K562 (cell line): ENCODE data around the gene FCSK. TPM values are rescaled to one million over a fixed set of nuclear protein-coding genes. Genes with fewer than 3 reads are reported as not detected.

ENCODE experiments used
- CBX2 ChIP-seq: fragments of 200-600 bp; sonication (generic); IDR thresholded peaks from one replicate; pipeline ENCODE4 v1.6.1; 2012; ENCODE audit warnings: mild to moderate bottlenecking, low read length, inconsistent platforms; ENCODE audit not compliant: insufficient read depth, poor library complexity, severe bottlenecking
- CHD4 ChIP-seq: fragments of 200-600 bp; sonication (generic); IDR thresholded peaks from 3 replicates; pipeline ENCODE4 v1.6.1; 2012; ENCODE audit warnings: low read depth, mild to moderate bottlenecking, mixed read lengths, low read length, inconsistent platforms; ENCODE audit not compliant: insufficient read depth, insufficient replicate concordance, poor library complexity, severe bottlenecking
- CREB1 ChIP-seq, 2 experiments: sonication (generic) in 1 of 2; formaldehyde crosslinking in 1 of 2; IDR thresholded peaks; 2 replicates each; pipeline versions ENCODE4 v1.6.1 to v1.8.0; 2012 to 2022; ENCODE audit warnings: inconsistent platforms in 1 of 2, mild to moderate bottlenecking in 1 of 2, missing genetic modification reagents in 1 of 2, moderate library complexity in 1 of 2
- EP300 ChIP-seq: IDR thresholded peaks from 2 replicates; pipeline ENCODE4 v1.6.1; 2012; ENCODE audit warnings: low read length, improper control_type of control experiment
- KAT7 ChIP-seq: sonication (generic); formaldehyde crosslinking; IDR thresholded peaks from 2 replicates; pipeline ENCODE4 v1.8.0; 2022; ENCODE audit warnings: missing genetic modification reagents, mild to moderate bottlenecking, borderline replicate concordance
- MTA1 ChIP-seq: fragments of 450-650 bp; IDR thresholded peaks from 2 replicates; pipeline ENCODE4 v1.6.1; 2017; ENCODE audit warnings: borderline replicate concordance
- MXI1 ChIP-seq: IDR thresholded peaks from 2 replicates; pipeline ENCODE4 v1.6.1; 2011; ENCODE audit warnings: low read depth, mild to moderate bottlenecking, improper control_type of control experiment, low read length
- SIX5 ChIP-seq, 2 experiments: IDR thresholded peaks; 2 replicates each; pipeline ENCODE4 v1.6.1; 2011; ENCODE audit warnings: low read length in 2 of 2, borderline replicate concordance in 1 of 2, low read depth in 1 of 2, mild to moderate bottlenecking in 1 of 2, moderate library complexity in 1 of 2; ENCODE audit not compliant: insufficient read depth in 1 of 2
- TGIF2 ChIP-seq: sonication (generic); formaldehyde crosslinking; IDR thresholded peaks from 2 replicates; pipeline ENCODE4 v1.8.1; 2022; ENCODE audit warnings: mild to moderate bottlenecking, missing genetic modification reagents, moderate library complexity
- XRCC5 ChIP-seq: fragments of 200-400 bp; formaldehyde crosslinking; IDR thresholded peaks from 2 replicates; pipeline ENCODE4 v1.6.1; 2017; ENCODE audit warnings: low read depth, mild to moderate bottlenecking, low read length
- ZNF121 ChIP-seq: sonication (generic); formaldehyde crosslinking; conservative IDR thresholded peaks from 2 replicates; pipeline ENCODE4 v1.8.0; 2022; ENCODE audit warnings: missing genetic modification reagents
- ZNF140 ChIP-seq: fragments of 250-450 bp; sonication (Bioruptor Pico); IDR thresholded peaks from 2 replicates; pipeline ENCODE4 v1.8.0; 2021; ENCODE audit warnings: moderate library complexity, mild to moderate bottlenecking, inconsistent platforms
- polyA plus RNA-seq, 8 experiments: library from polyadenylated mRNA; depleted of rRNA in 4 of 8; stranded (reverse) in 5 of 8; unstranded in 3 of 8; fragments of >200 nt; fragmentation: Nextera tagmentation in 2 of 8; fragmentation: Illumina TruSeq in 1 of 8; extraction: Ambion mirVana in 2 of 8; extraction: Trizol in 1 of 8; gene quantifications; 2 replicates each; pipeline versions ENCODE4 v1.2.1 to v1.2.3, GENCODE V29; 2011 to 2014; ENCODE audit warnings: inconsistent platforms in 1 of 8, missing spikeins in 1 of 8
- total RNA-seq, 7 experiments: library from RNA; depleted of rRNA in 6 of 7; stranded (reverse); fragments of >200 nt in 6 of 7; fragmentation: Illumina TruSeq in 2 of 7; extraction: Trizol in 2 of 7; gene quantifications; 2 replicates each; pipeline versions ENCODE4 v1.2.1 to v1.2.3, GENCODE V29; 2011 to 2021; ENCODE audit warnings: low replicate concordance in 1 of 7
- TF ChIP-seq, protein P1 (sequence below): fragments of 250-450 bp; sonication (Bioruptor Pico); IDR thresholded peaks from 2 replicates; pipeline ENCODE4 v1.5.0; 2020; ENCODE audit warnings: mild to moderate bottlenecking, borderline replicate concordance
- TF ChIP-seq, protein P2 (sequence below): fragments of 450-650 bp; IDR thresholded peaks from 2 replicates; pipeline ENCODE4 v1.6.1; 2017; ENCODE audit warnings: mild to moderate bottlenecking, moderate library complexity
- TF ChIP-seq, protein P3 (sequence below): fragments of 250-450 bp; sonication (Bioruptor Pico); IDR thresholded peaks from 2 replicates; pipeline ENCODE4 v1.4.0; 2020

FCSK gene
- total and polyA plus RNA-seq, 9 of the 15 experiments (the other 6 are each of a cell fraction or from before 2014, with no cell fraction given): 0.92 to 18.6 (median 8.3) TPM

DNA sequence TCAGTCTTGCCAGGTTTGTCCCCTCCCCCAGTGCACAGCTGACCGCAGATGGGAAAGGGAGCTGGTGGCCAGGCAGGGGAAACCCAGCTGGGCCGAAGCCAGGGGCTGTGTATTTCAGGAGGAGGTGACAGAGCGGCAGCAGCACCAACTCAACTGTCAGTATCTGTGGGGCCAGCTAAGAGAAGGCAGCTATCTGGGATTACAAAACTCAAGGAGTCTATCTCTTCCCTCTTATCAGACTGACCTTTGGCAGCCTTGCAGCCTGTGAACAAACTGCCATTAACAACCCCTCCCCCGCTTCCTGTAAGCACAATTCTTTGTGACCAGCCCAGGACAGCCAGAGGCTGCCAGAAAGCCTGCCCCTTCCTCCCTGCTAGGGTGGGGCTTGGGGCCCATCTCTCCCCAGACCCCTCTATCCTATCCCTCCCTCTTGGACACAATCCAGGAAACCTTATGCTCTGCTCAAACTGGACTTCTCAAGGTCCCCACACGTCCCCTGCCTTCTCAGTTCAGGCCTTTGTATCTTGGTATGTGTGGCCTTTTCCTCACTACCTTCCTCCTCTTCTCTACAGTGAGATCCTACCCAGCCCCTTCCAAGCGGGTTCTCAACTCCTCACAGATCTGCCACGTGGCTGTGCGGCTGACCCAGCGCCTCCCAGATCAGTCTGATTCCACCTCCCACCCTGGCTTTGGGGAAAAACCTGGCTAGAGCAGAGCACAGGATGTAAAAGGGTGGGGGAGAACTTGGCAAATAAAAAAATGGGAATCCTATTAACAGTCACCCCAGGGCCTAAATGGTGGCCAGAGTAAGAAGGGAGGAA is 26.0 kb upstream of the FCSK start (continued):
- no peak for TF ChIP-seq ZNF121 (CRISPR knock-in tag)
- no peak for TF ChIP-seq KAT7 (CRISPR knock-in tag)
- TF ChIP-seq MXI1: peak; percentile 59; the same call in 1 of the 2 replicates
- TF ChIP-seq, protein P1, sequence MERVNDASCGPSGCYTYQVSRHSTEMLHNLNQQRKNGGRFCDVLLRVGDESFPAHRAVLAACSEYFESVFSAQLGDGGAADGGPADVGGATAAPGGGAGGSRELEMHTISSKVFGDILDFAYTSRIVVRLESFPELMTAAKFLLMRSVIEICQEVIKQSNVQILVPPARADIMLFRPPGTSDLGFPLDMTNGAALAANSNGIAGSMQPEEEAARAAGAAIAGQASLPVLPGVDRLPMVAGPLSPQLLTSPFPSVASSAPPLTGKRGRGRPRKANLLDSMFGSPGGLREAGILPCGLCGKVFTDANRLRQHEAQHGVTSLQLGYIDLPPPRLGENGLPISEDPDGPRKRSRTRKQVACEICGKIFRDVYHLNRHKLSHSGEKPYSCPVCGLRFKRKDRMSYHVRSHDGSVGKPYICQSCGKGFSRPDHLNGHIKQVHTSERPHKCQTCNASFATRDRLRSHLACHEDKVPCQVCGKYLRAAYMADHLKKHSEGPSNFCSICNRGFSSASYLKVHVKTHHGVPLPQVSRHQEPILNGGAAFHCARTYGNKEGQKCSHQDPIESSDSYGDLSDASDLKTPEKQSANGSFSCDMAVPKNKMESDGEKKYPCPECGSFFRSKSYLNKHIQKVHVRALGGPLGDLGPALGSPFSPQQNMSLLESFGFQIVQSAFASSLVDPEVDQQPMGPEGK (CRISPR knock-in tag): peak; percentile 76; the same call in 1 of the 2 replicates
- TF ChIP-seq MTA1: peak; percentile 92
- TF ChIP-seq SIX5 (IDR thresholded peaks at IDR 0.05; ENCODE audit: borderline replicate concordance in 1 of 2, insufficient read depth in 1 of 2, low read depth in 1 of 2, low read length in 2 of 2): no peak
- TF ChIP-seq, protein P2, sequence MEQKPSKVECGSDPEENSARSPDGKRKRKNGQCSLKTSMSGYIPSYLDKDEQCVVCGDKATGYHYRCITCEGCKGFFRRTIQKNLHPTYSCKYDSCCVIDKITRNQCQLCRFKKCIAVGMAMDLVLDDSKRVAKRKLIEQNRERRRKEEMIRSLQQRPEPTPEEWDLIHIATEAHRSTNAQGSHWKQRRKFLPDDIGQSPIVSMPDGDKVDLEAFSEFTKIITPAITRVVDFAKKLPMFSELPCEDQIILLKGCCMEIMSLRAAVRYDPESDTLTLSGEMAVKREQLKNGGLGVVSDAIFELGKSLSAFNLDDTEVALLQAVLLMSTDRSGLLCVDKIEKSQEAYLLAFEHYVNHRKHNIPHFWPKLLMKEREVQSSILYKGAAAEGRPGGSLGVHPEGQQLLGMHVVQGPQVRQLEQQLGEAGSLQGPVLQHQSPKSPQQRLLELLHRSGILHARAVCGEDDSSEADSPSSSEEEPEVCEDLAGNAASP: no peak
- no peak for TF ChIP-seq CBX2
- no peak for TF ChIP-seq TGIF2 (CRISPR knock-in tag)
- TF ChIP-seq, protein P3, sequence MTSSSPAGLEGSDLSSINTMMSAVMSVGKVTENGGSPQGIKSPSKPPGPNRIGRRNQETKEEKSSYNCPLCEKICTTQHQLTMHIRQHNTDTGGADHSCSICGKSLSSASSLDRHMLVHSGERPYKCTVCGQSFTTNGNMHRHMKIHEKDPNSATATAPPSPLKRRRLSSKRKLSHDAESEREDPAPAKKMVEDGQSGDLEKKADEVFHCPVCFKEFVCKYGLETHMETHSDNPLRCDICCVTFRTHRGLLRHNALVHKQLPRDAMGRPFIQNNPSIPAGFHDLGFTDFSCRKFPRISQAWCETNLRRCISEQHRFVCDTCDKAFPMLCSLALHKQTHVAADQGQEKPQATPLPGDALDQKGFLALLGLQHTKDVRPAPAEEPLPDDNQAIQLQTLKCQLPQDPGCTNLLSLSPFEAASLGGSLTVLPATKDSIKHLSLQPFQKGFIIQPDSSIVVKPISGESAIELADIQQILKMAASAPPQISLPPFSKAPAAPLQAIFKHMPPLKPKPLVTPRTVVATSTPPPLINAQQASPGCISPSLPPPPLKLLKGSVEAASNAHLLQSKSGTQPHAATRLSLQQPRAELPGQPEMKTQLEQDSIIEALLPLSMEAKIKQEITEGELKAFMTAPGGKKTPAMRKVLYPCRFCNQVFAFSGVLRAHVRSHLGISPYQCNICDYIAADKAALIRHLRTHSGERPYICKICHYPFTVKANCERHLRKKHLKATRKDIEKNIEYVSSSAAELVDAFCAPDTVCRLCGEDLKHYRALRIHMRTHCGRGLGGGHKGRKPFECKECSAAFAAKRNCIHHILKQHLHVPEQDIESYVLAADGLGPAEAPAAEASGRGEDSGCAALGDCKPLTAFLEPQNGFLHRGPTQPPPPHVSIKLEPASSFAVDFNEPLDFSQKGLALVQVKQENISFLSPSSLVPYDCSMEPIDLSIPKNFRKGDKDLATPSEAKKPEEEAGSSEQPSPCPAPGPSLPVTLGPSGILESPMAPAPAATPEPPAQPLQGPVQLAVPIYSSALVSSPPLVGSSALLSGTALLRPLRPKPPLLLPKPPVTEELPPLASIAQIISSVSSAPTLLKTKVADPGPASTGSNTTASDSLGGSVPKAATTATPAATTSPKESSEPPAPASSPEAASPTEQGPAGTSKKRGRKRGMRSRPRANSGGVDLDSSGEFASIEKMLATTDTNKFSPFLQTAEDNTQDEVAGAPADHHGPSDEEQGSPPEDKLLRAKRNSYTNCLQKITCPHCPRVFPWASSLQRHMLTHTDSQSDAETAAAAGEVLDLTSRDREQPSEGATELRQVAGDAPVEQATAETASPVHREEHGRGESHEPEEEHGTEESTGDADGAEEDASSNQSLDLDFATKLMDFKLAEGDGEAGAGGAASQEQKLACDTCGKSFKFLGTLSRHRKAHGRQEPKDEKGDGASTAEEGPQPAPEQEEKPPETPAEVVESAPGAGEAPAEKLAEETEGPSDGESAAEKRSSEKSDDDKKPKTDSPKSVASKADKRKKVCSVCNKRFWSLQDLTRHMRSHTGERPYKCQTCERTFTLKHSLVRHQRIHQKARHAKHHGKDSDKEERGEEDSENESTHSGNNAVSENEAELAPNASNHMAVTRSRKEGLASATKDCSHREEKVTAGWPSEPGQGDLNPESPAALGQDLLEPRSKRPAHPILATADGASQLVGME: 0 out of 2 replicates have a peak, but pooled peaks have one; percentile 36
- TF ChIP-seq ZNF140 (CRISPR knock-in tag): no peak
- TF ChIP-seq EP300: peak; percentile 100
- peak; percentile 78 for TF ChIP-seq CREB1 (IDR thresholded peaks at IDR 0.05)
- TF ChIP-seq CREB1 (CRISPR knock-in tag; IDR thresholded peaks at IDR 0.05): peak; percentile 63; the same call in 1 of the 2 replicates
- no peak for TF ChIP-seq CHD4
- TF ChIP-seq XRCC5: peak; percentile 91
